Astrocyte (in vitro differentiated cells and primary cell): ENCODE results near the gene SPDEF. TPM values are rescaled to one million over a fixed set of nuclear protein-coding genes. Genes with fewer than 3 reads are reported as not detected.

Experiments used
- DNase-seq: peaks from one replicate; pipeline ENCODE4 v3.0.0-alpha.2; 2010; ENCODE audit warnings: low read depth
- FAIRE-seq: peaks from 2 replicates; lab custom pipeline; 2011; peaks lifted over from hg19 to GRCh38; lab: Jason Lieb, UNC
- H2AFZ ChIP-seq: 2 replicates; pipeline ENCODE4 v1.6.0; 2012; ENCODE audit warnings: low read depth, low read length, inconsistent platforms
- H3K27ac ChIP-seq: 2 replicates; pipeline ENCODE4 v1.5.1; 2011; ENCODE audit warnings: low read depth, low read length, inconsistent platforms
- H3K27me3 ChIP-seq: 2 replicates; pipeline ENCODE4 v1.6.0; 2011; ENCODE audit warnings: low read length, inconsistent platforms; ENCODE audit not compliant: insufficient read depth
- H3K36me3 ChIP-seq: 2 replicates; pipeline ENCODE4 v1.5.1; 2011; ENCODE audit warnings: low read length, inconsistent platforms; ENCODE audit not compliant: insufficient read depth
- H3K4me1 ChIP-seq: 2 replicates; pipeline ENCODE4 v1.5.1; 2011; ENCODE audit warnings: low read length, inconsistent platforms; ENCODE audit not compliant: insufficient read depth
- H3K4me2 ChIP-seq: 2 replicates; pipeline ENCODE4 v1.6.0; 2012; ENCODE audit warnings: low read length, inconsistent platforms
- H3K4me3 ChIP-seq: 2 replicates; pipeline ENCODE4 v1.5.1; 2011; ENCODE audit warnings: low read depth, mild to moderate bottlenecking, low read length, inconsistent platforms; ENCODE audit not compliant: insufficient read depth
- H3K79me2 ChIP-seq: 2 replicates; pipeline ENCODE4 v1.6.0; 2012; ENCODE audit warnings: mild to moderate bottlenecking, low read length, inconsistent platforms; ENCODE audit not compliant: insufficient read depth
- H3K9ac ChIP-seq: 2 replicates; pipeline ENCODE4 v1.6.0; 2012; ENCODE audit warnings: mild to moderate bottlenecking, low read length, inconsistent platforms
- H3K9me3 ChIP-seq: 2 replicates; pipeline ENCODE4 v1.5.1; 2012; ENCODE audit warnings: low read depth, mild to moderate bottlenecking, low read length, inconsistent platforms; ENCODE audit not compliant: insufficient read depth
- H4K20me1 ChIP-seq: 2 replicates; pipeline ENCODE4 v1.6.0; 2012; ENCODE audit warnings: low read length, inconsistent platforms; ENCODE audit not compliant: insufficient read depth
- H3K27ac Mint-ChIP-seq: one replicate; pipeline ENCODE4 v1.8.0; 2021; ENCODE audit warnings: mild to moderate bottlenecking, mixed read lengths; ENCODE audit not compliant: unreplicated experiment
- H3K27me3 Mint-ChIP-seq: one replicate; pipeline ENCODE4 v1.8.0; 2021; ENCODE audit warnings: low read depth, mixed read lengths; ENCODE audit not compliant: unreplicated experiment
- H3K36me3 Mint-ChIP-seq: one replicate; pipeline ENCODE4 v1.8.0; 2021; ENCODE audit warnings: low read depth, mixed read lengths; ENCODE audit not compliant: unreplicated experiment
- H3K4me1 Mint-ChIP-seq: one replicate; pipeline ENCODE4 v1.8.0; 2021; ENCODE audit warnings: low read depth, mixed read lengths; ENCODE audit not compliant: unreplicated experiment
- H3K4me3 Mint-ChIP-seq: one replicate; pipeline ENCODE4 v1.8.0; 2021; ENCODE audit warnings: mild to moderate bottlenecking, moderate library complexity, mixed read lengths; ENCODE audit not compliant: unreplicated experiment
- H3K9me3 Mint-ChIP-seq: one replicate; pipeline ENCODE4 v1.8.0; 2021; ENCODE audit warnings: mild to moderate bottlenecking, mixed read lengths; ENCODE audit not compliant: unreplicated experiment
- CTCF ChIP-seq: IDR thresholded peaks from 2 replicates; pipeline ENCODE4 v1.5.1; 2011; ENCODE audit warnings: low read depth, mild to moderate bottlenecking, inconsistent platforms, low read length, moderate library complexity; ENCODE audit not compliant: insufficient read depth
- EZH2 ChIP-seq: IDR thresholded peaks from 2 replicates; pipeline ENCODE4 v1.6.1; 2012; ENCODE audit warnings: mild to moderate bottlenecking, low read length, inconsistent platforms; ENCODE audit not compliant: insufficient read depth
- total RNA-seq: library from RNA; stranded (reverse); gene quantifications from 2 replicates; pipeline ENCODE4 v1.2.1, GENCODE V29; 2021

Gene SPDEF
- total RNA-seq, 1 donor from 2014 or later: 0.16 TPM

GRCh38 chr6:34509782-34510181, 46.3 kb downstream of the SPDEF start:
- TF ChIP-seq EZH2: no peak
- TF ChIP-seq CTCF: no peak
- Mint-ChIP-seq H3K27me3 (peaks cover 16% of the 10 kb centered on the region), H3K9me3 (no peaks in the 10 kb centered on the region), H3K4me3 (no peak overlapping the region), H3K27ac (no peak overlapping the region), H3K36me3 (no peaks in the 10 kb centered on the region), H3K4me1 (no peaks in the 10 kb centered on the region)
- Histone ChIP-seq H4K20me1 (no peaks in the 10 kb centered on the region), H3K4me2 (no peak overlapping the region), H3K9me3 (no peaks in the 10 kb centered on the region), H3K9ac (no peak overlapping the region), H3K27ac (no peak overlapping the region), H3K79me2 (no peaks in the 10 kb centered on the region), H2AFZ (no peak overlapping the region), H3K4me3 (no peak overlapping the region), H3K36me3 (no peaks in the 10 kb centered on the region), H3K4me1 (peaks cover 3% of the 10 kb centered on the region), H3K27me3 (peaks cover 5% of the 10 kb centered on the region)
- FAIRE-seq (no peak), DNase-seq (no peak)

GRCh38 chr6:34508425-34508824, 47.7 kb downstream of the SPDEF start:
- Histone ChIP-seq H2AFZ (no peak overlapping the region), H3K27ac (no peak overlapping the region), H3K9ac (no peak overlapping the region), H3K4me2 (no peak overlapping the region), H3K27me3 (peaks cover 4% of the 10 kb centered on the region), H3K79me2 (no peaks in the 10 kb centered on the region), H3K4me1 (no peaks in the 10 kb centered on the region), H3K9me3 (no peaks in the 10 kb centered on the region), H3K4me3 (no peak overlapping the region), H4K20me1 (no peaks in the 10 kb centered on the region), H3K36me3 (no peaks in the 10 kb centered on the region)
- DNase-seq (no peak), FAIRE-seq (no peak)
- no peaks in the 10 kb centered on the region for H3K36me3 Mint-ChIP-seq
- H3K4me1 Mint-ChIP-seq: no peaks in the 10 kb centered on the region
- TF ChIP-seq CTCF (no peak), EZH2 (no peak)
- peaks cover 3% of the 10 kb centered on the region for H3K27me3 Mint-ChIP-seq
- no peak overlapping the region for H3K27ac Mint-ChIP-seq
- H3K9me3 Mint-ChIP-seq: peaks cover 1% of the 10 kb centered on the region
- H3K4me3 Mint-ChIP-seq: no peak overlapping the region

GRCh38 chr6:34506718-34507117, 49.4 kb downstream of the SPDEF start:
- no peaks in the 10 kb centered on the region for H3K36me3 Mint-ChIP-seq
- no peak overlapping the region for H3K4me3 ChIP-seq
- DNase-seq (no peak), FAIRE-seq (no peak)
- no peaks in the 10 kb centered on the region for H3K36me3 ChIP-seq
- no peak overlapping the region for H2AFZ ChIP-seq
- H3K27me3 ChIP-seq: peaks cover 4% of the 10 kb centered on the region
- H3K79me2 ChIP-seq: no peaks in the 10 kb centered on the region
- no peak overlapping the region for H3K4me2 ChIP-seq
- no peak overlapping the region for H3K27ac Mint-ChIP-seq
- no peak overlapping the region for H3K27ac ChIP-seq
- H3K9me3 Mint-ChIP-seq: peaks cover 1% of the 10 kb centered on the region
- H3K27me3 Mint-ChIP-seq: no peaks in the 10 kb centered on the region
- H3K9me3 ChIP-seq: no peaks in the 10 kb centered on the region
- H3K9ac ChIP-seq: no peak overlapping the region
- no peaks in the 10 kb centered on the region for H4K20me1 ChIP-seq
- H3K4me1 Mint-ChIP-seq: no peaks in the 10 kb centered on the region
- H3K4me3 Mint-ChIP-seq: no peak overlapping the region
- TF ChIP-seq EZH2 (no peak), CTCF (no peak)
- no peaks in the 10 kb centered on the region for H3K4me1 ChIP-seq
